Left renal pelvis (tissue), 4 donors: ENCODE data around the gene MEGF10. TPM values are rescaled to one million over a fixed set of nuclear protein-coding genes. Genes with fewer than 3 reads are reported as not detected.

Experiments used
- DNase-seq, 4 donors: peaks; one replicate each; pipeline ENCODE4 v3.0.0-alpha.2; 2013; ENCODE audit warnings: low read depth in 4 of 4, low spot score in 3 of 4
- polyA plus RNA-seq, 4 donors: library from polyadenylated mRNA; unstranded; fragments of 120-200 nt; gene quantifications; one replicate each; pipeline ENCODE4 v1.2.1, GENCODE V29; 2013; ENCODE audit not compliant: insufficient read length in 4 of 4

MEGF10 gene
- polyA plus RNA-seq, 4 donors: 0.76 to 1.7 (median 1.3) TPM

GRCh38 chr5:127324756-127325155 lies 34.2 kb downstream of the MEGF10 start:
- DNase-seq: no peak

GRCh38 chr5:127326431-127326830 lies 35.8 kb downstream of the MEGF10 start:
- DNase-seq: no peak

GRCh38 chr5:127326976-127327755 lies 36.6 kb downstream of the MEGF10 start:
- no peak for DNase-seq

- no peak for DNase-seq
These were observed 39.5 kb downstream of the MEGF10 start for GRCh38 chr5:127330116-127330515.

GRCh38 chr5:127331890-127332649 lies 41.5 kb downstream of the MEGF10 start:
- no peak for DNase-seq

- DNase-seq: no peak
These were observed 42.9 kb downstream of the MEGF10 start for GRCh38 chr5:127333483-127333882.

- no peak for DNase-seq
These were observed 44.8 kb downstream of the MEGF10 start for GRCh38 chr5:127335381-127335780.

- DNase-seq: no peak
These were observed 47.3 kb downstream of the MEGF10 start for GRCh38 chr5:127337876-127338275.

- DNase-seq: no peak
These were observed 47.9 kb downstream of the MEGF10 start for GRCh38 chr5:127338501-127338900.

GRCh38 chr5:127340606-127341005 lies 50.0 kb downstream of the MEGF10 start:
- no peak for DNase-seq

GRCh38 chr5:127342364-127342763 lies 51.8 kb downstream of the MEGF10 start:
- no peak for DNase-seq

- no peak for DNase-seq
These were observed 52.7 kb downstream of the MEGF10 start for GRCh38 chr5:127343313-127343712.

GRCh38 chr5:127343866-127344265 lies 53.3 kb downstream of the MEGF10 start:
- no peak for DNase-seq

GRCh38 chr5:127344931-127345330 lies 54.3 kb downstream of the MEGF10 start:
- no peak for DNase-seq

- no peak for DNase-seq
These were observed 60.8 kb downstream of the MEGF10 start for GRCh38 chr5:127351418-127351817.

- no peak for DNase-seq
These were observed 61.5 kb downstream of the MEGF10 start for GRCh38 chr5:127352068-127352467.

GRCh38 chr5:127353327-127353726 lies 62.7 kb downstream of the MEGF10 start:
- no peak for DNase-seq

- DNase-seq: no peak
These were observed 63.2 kb downstream of the MEGF10 start for GRCh38 chr5:127353796-127354195.

GRCh38 chr5:127355337-127355736 lies 64.7 kb downstream of the MEGF10 start:
- no peak for DNase-seq

- DNase-seq: no peak
These were observed 67.7 kb downstream of the MEGF10 start for GRCh38 chr5:127358284-127358683.

- DNase-seq: no peak
These were observed 68.1 kb downstream of the MEGF10 start for GRCh38 chr5:127358740-127359139.

GRCh38 chr5:127359502-127359901 lies 68.9 kb downstream of the MEGF10 start:
- DNase-seq: no peak
